K562 (cell line): ENCODE measurements around the gene CNPY4. TPM values are rescaled to one million over a fixed set of nuclear protein-coding genes. Genes with fewer than 3 reads are reported as not detected.

Experiments
- FOXP4 ChIP-seq: sonication (generic); formaldehyde crosslinking; IDR thresholded peaks from 2 replicates; pipeline ENCODE4 v1.8.0; 2022; ENCODE audit warnings: mild to moderate bottlenecking, missing genetic modification reagents, borderline replicate concordance
- MITF ChIP-seq: IDR thresholded peaks from 2 replicates; pipeline ENCODE4 v1.6.1; 2014; ENCODE audit warnings: antibody characterized with exemption
- PATZ1 ChIP-seq: fragments of 250-450 bp; sonication (Bioruptor Pico); IDR thresholded peaks from 2 replicates; pipeline ENCODE4 v1.5.0; 2020; ENCODE audit warnings: mild to moderate bottlenecking, borderline replicate concordance
- PHF8 ChIP-seq: fragments of 200-600 bp; sonication (generic); IDR thresholded peaks from 2 replicates; pipeline ENCODE4 v1.6.1; 2012; ENCODE audit warnings: mixed run types, mild to moderate bottlenecking, inconsistent platforms, low read length, moderate library complexity, borderline replicate concordance
- RAD51 ChIP-seq: fragments of 450-650 bp; IDR thresholded peaks from 2 replicates; pipeline ENCODE4 v1.7.1; 2016; ENCODE audit warnings: low read depth, mild to moderate bottlenecking, borderline replicate concordance
- RBM14 ChIP-seq: fragments of 200-400 bp; formaldehyde crosslinking; IDR thresholded peaks from 2 replicates; pipeline ENCODE4 v1.6.1; 2018; ENCODE audit warnings: low read depth, mild to moderate bottlenecking, low read length, moderate library complexity, borderline replicate concordance; ENCODE audit not compliant: insufficient read depth
- RBM22 ChIP-seq: fragments of 200-400 bp; formaldehyde crosslinking; IDR thresholded peaks from 2 replicates; pipeline ENCODE4 v1.6.1; 2018; ENCODE audit warnings: low read length, low read depth; ENCODE audit not compliant: poor library complexity, severe bottlenecking
- SIRT6 ChIP-seq: IDR thresholded peaks from one replicate; pipeline ENCODE4 v1.6.1; 2012; ENCODE audit warnings: low read depth, mild to moderate bottlenecking, control low read depth, inconsistent platforms, low read length, moderate library complexity
- STAG1 ChIP-seq: sonication (generic); formaldehyde crosslinking; IDR thresholded peaks from 2 replicates; pipeline ENCODE4 v1.5.0; 2020; ENCODE audit warnings: missing genetic modification reagents, borderline replicate concordance
- TCF15 ChIP-seq: fragments of 250-450 bp; sonication (Bioruptor Pico); IDR thresholded peaks from 2 replicates; pipeline ENCODE4 v1.8.0; 2022; ENCODE audit warnings: moderate library complexity, mild to moderate bottlenecking, inconsistent platforms
- VEZF1 ChIP-seq: fragments of 200-800 bp; sonication (Bioruptor generic); IDR thresholded peaks from 2 replicates; pipeline ENCODE4 v1.6.1; 2017; ENCODE audit warnings: missing genetic modification characterization, missing compliant biosample characterization
- ZNF134 ChIP-seq: fragments of 250-450 bp; sonication (Bioruptor Pico); conservative IDR thresholded peaks from 2 replicates; pipeline ENCODE4 v1.4.0; 2020
- ZNF274 ChIP-seq: IDR thresholded peaks from 2 replicates; pipeline ENCODE4 v1.6.1; 2011; ENCODE audit warnings: low read depth, mild to moderate bottlenecking, low read length, moderate library complexity, borderline replicate concordance
- ZNF449 ChIP-seq: fragments of 250-450 bp; sonication (Bioruptor Pico); IDR thresholded peaks from 2 replicates; pipeline ENCODE4 v1.8.0; 2022; ENCODE audit warnings: moderate library complexity, mild to moderate bottlenecking, inconsistent platforms
- polyA plus RNA-seq, 8 experiments: library from polyadenylated mRNA; depleted of rRNA in 4 of 8; stranded (reverse) in 5 of 8; unstranded in 3 of 8; fragments of >200 nt; fragmentation: Nextera tagmentation in 2 of 8; fragmentation: Illumina TruSeq in 1 of 8; extraction: Ambion mirVana in 2 of 8; extraction: Trizol in 1 of 8; gene quantifications; 2 replicates each; pipeline versions ENCODE4 v1.2.1 to v1.2.3, GENCODE V29; 2011 to 2014; ENCODE audit warnings: inconsistent platforms in 1 of 8, missing spikeins in 1 of 8
- total RNA-seq, 7 experiments: library from RNA; depleted of rRNA in 6 of 7; stranded (reverse); fragments of >200 nt in 6 of 7; fragmentation: Illumina TruSeq in 2 of 7; extraction: Trizol in 2 of 7; gene quantifications; 2 replicates each; pipeline versions ENCODE4 v1.2.1 to v1.2.3, GENCODE V29; 2011 to 2021; ENCODE audit warnings: low replicate concordance in 1 of 7

Gene CNPY4
- total and polyA plus RNA-seq, 9 of the 15 experiments (the other 6 are each of a cell fraction or from before 2014, with no cell fraction given), result 1.9 to 11.2 (median 7.0) TPM

- TF ChIP-seq PATZ1 (CRISPR knock-in tag), result no peak
- no peak for TF ChIP-seq RBM22
- no peak for TF ChIP-seq STAG1 (CRISPR knock-in tag)
- TF ChIP-seq VEZF1, result peak; percentile 95
- no peak for TF ChIP-seq SIRT6
- no peak for TF ChIP-seq RBM14
- TF ChIP-seq FOXP4, result peak; percentile 20; the same call in 1 of the 2 replicates
- no peak for TF ChIP-seq ZNF449 (CRISPR knock-in tag)
- 0 out of 2 replicates have a peak, but pooled peaks have one; percentile 7 for TF ChIP-seq TCF15 (CRISPR knock-in tag)
- peak; percentile 87 for TF ChIP-seq PHF8
- TF ChIP-seq ZNF134 (CRISPR knock-in tag), result no peak
- no peak for TF ChIP-seq ZNF274
- no peak for TF ChIP-seq RAD51
- no peak for TF ChIP-seq MITF
These were observed 7.8 kb downstream of the CNPY4 start, which contains the start of gene MBLAC1 (continued) for GRCh38 chr7:100126931-100127865.
